ENCODE data around the gene KMT2C. TPM values are rescaled to one million over a fixed set of nuclear protein-coding genes. Genes with fewer than 3 reads are reported as not detected.

The KMT2C gene
- total and polyA plus RNA-seq, 7 donors = 5.8 to 82.3 (median 45.7) TPM

DNA sequence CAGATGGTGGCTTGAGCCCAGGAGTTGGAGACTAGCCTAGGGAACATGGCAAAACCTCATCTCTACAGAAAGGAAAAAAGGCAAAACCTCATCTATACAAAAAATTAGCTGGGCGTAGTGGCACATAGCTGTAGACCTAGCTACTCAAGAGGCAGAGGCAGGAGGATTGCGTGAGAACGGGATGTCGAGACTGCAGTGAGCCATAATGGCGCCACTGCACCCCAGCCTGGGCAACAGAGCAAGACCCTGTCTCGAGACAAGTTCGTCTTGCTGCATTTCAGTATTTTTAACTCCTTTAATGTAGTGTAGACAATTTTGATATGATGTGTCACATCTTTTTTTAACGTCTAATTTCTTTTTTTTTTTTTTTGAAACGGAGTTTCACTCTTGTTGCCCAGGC lies 31.4 kb upstream of the KMT2C start:
- DNase-seq (no peak), ATAC-seq (no peak)
- Histone ChIP-seq H3K27ac (no peak overlapping the region), H3K27me3 (ENCODE audit: insufficient read depth in 3 of 3, low read length in 2 of 3) (no peaks in the 10 kb centered on the region), H3K4me3 (no peak overlapping the region), H3K36me3 (ENCODE audit: insufficient read depth in 1 of 2, low read depth in 1 of 2) (no peaks in the 10 kb centered on the region), H3K4me1 (peaks cover 14% of the 10 kb centered on the region), H3K9me3 (no peaks in the 10 kb centered on the region)
- TF ChIP-seq, protein P1, sequence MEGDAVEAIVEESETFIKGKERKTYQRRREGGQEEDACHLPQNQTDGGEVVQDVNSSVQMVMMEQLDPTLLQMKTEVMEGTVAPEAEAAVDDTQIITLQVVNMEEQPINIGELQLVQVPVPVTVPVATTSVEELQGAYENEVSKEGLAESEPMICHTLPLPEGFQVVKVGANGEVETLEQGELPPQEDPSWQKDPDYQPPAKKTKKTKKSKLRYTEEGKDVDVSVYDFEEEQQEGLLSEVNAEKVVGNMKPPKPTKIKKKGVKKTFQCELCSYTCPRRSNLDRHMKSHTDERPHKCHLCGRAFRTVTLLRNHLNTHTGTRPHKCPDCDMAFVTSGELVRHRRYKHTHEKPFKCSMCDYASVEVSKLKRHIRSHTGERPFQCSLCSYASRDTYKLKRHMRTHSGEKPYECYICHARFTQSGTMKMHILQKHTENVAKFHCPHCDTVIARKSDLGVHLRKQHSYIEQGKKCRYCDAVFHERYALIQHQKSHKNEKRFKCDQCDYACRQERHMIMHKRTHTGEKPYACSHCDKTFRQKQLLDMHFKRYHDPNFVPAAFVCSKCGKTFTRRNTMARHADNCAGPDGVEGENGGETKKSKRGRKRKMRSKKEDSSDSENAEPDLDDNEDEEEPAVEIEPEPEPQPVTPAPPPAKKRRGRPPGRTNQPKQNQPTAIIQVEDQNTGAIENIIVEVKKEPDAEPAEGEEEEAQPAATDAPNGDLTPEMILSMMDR (IDR thresholded peaks at IDR 0.05) = no peak
- WGBS, 3 donors = 92 to 93% (median 92%) methylated on average over 9 of the region's 9 CpGs
- intact Hi-C loops (cut with DNase I) = loop anchor here (10.0 kb wide), 2 partner anchors 208 to 238 kb away; partner anchors contain the start of gene XRCC2 (in 1 of the 2)

DNA sequence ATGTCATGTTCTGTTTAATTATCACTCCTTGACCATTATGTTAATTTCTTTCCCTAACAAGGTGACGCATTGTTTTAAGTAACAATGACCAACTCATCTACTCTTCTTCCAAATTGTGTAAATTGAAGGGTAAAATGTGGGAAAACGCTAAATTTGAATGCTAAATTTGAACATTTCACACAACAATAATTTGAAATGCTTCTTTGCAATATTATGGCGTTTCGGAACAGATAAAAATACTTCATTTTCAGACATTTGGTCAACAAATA lies 29.2 kb upstream of the KMT2C start:
- TF ChIP-seq, protein P1 (IDR thresholded peaks at IDR 0.05) = no peak
- H3K27ac ChIP-seq = peak overlapping the region; percentile 98
- H3K4me3 ChIP-seq = peak overlapping the region; percentile 84
- DNase-seq = no peak
- H3K9me3 ChIP-seq = no peaks in the 10 kb centered on the region
- intact Hi-C loops (cut with DNase I) = loop anchor here (10.0 kb wide), 2 partner anchors 210 to 240 kb away; partner anchors contain the start of gene XRCC2 (in 1 of the 2)
- H3K27me3 ChIP-seq (ENCODE audit: insufficient read depth in 3 of 3, low read length in 2 of 3) = no peaks in the 10 kb centered on the region
- H3K4me1 ChIP-seq = peaks cover 14% of the 10 kb centered on the region
- no peaks in the 10 kb centered on the region for H3K36me3 ChIP-seq (ENCODE audit: insufficient read depth in 1 of 2, low read depth in 1 of 2)
- WGBS, 3 donors = 16 to 20% (median 19%) methylated on average over 4 of the region's 4 CpGs
- ATAC-seq = no peak

DNA sequence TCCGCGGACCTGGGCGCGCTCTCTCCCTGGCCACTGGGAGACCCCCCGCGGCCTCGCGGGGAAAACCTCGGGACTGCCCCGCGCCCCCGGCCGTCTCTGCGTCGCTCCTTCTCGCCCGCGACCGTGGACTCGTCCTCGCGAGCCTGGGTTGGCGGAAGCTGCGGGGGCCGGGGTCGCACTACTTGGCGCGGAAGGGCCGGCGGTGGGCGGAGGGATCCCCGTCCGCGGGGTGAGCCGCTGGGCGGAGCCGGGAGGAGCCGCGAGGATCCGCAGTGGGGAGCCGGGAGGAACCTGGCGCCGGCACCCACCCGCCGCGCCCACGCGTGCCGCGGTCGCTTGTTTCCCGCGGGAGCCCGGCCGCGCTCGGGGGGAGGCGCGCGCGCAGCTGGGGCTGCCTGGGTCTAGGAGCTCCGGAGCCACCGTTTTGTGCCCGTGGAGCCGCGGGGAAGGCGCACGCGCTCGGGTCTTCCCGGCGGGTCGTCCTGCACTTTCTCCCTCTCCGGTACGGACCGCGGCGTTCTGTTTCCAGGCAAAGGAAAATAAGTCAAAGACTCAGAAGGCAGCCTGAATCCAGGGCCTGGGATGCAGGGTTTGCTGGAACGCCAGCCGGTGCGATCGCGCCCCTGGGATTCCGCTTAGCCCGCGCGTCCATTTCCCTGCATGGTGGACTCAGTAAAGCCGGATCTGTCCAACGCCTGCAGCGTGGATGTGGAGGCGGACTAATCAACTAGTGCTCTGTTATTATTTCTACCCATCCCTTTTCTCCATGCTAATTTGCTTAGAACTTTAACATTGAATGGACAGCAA lies 28.7 kb upstream of the KMT2C start:
- H3K9me3 ChIP-seq = no peaks in the 10 kb centered on the region
- DNase-seq (peak; percentile 85 to 89), ATAC-seq (peak; percentile 56 to 64 (median 62))
- no peaks in the 10 kb centered on the region for H3K36me3 ChIP-seq (ENCODE audit: insufficient read depth in 1 of 2, low read depth in 1 of 2)
- intact Hi-C loops (cut with DNase I) = loop anchor here (5.0 to 10.0 kb wide), 3 partner anchors 58 to 240 kb away; partner anchors contain the start of gene XRCC2 (in 1 of the 2)
- peaks cover 14% of the 10 kb centered on the region for H3K4me1 ChIP-seq
- peak overlapping the region; percentile 98 for H3K27ac ChIP-seq
- peak overlapping the region; percentile 84 for H3K4me3 ChIP-seq
- TF ChIP-seq, protein P1 (IDR thresholded peaks at IDR 0.05) = no peak
- 0% methylated on average over 45 to 91 of the region's 91 CpGs for WGBS, 3 donors
- no peaks in the 10 kb centered on the region for H3K27me3 ChIP-seq (ENCODE audit: insufficient read depth in 3 of 3, low read length in 2 of 3)

- TF ChIP-seq, protein P1 (IDR thresholded peaks at IDR 0.05) = no peak
- 0 to 1% (median 0%) methylated on average over 16 to 71 of the region's 71 CpGs for WGBS, 3 donors
- Histone ChIP-seq H3K9me3 (no peaks in the 10 kb centered on the region), H3K4me1 (peaks cover 14% of the 10 kb centered on the region), H3K4me3 (peak overlapping the region; percentile 84), H3K36me3 (ENCODE audit: insufficient read depth in 1 of 2, low read depth in 1 of 2) (no peaks in the 10 kb centered on the region), H3K27me3 (ENCODE audit: insufficient read depth in 3 of 3, low read length in 2 of 3) (no peaks in the 10 kb centered on the region), H3K27ac (peak overlapping the region; percentile 98)
- intact Hi-C loops (cut with DNase I) = loop anchor here (2.0 to 10.0 kb wide), 4 partner anchors 27 to 241 kb away; partner anchors contain the start of genes KMT2C (in 1 of the 2) and XRCC2 (in 1 of the 2)
- DNase-seq (peak; percentile 100), ATAC-seq (peak; percentile 94 to 97 (median 94))
These were observed 28.0 kb upstream of the KMT2C start for GRCh38 chr7:152463709-152464311.
